ENCODE data around the gene PLEKHG2.
A peak's percentile ranks its signal among the peaks of the same experiment; 100 is the strongest.

Gene PLEKHG2

DNA sequence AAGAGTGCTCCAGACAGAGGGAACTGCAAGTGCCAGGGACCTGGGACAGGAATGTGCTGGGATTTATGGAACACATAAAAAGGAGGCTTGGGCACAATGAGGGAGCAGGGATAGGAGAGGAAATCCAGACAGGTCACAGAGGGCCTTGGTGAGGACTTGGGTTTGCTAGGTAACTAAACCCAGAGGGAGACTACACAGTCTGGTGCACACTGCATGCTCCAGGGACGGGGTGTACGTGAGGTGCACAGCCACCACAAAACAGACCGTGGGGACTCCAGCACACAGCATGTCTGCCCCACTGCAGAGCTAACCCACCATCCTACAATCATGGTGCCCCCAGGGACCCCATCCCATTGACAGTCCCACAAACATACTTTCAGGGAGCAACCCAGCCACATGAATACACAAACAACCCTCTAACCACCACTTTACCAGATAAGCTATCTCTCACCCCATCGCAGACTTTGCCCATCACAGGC lies 11.4 kb upstream of the PLEKHG2 start:
- H3K27ac Mint-ChIP-seq, result peak overlapping the region in 1 of 2 donors; percentile 98
- H3K9me3 Mint-ChIP-seq, result no peaks in the 10 kb centered on the region
- H3K4me1 Mint-ChIP-seq, result peaks cover 85% of the 10 kb centered on the region
- no peak for DNase-seq
- H3K4me3 Mint-ChIP-seq, result peak overlapping the region; percentile 80 to 91
- ATAC-seq, result peak; percentile 7
- no peaks in the 10 kb centered on the region for H3K27me3 Mint-ChIP-seq

GRCh38 chr19:39401549-39402345 lies 10.7 kb upstream of the PLEKHG2 start:
- DNase-seq, result peak; percentile 76 to 88

GRCh38 chr19:39402346-39403300 lies 9.8 kb upstream of the PLEKHG2 start:
- ATAC-seq (peak; percentile 1), DNase-seq (peak; percentile 70 to 83)
- H3K4me3 Mint-ChIP-seq, result peak overlapping the region; percentile 80 to 91
- H3K4me1 Mint-ChIP-seq, result peaks cover 81% of the 10 kb centered on the region
- no peaks in the 10 kb centered on the region for H3K27me3 Mint-ChIP-seq
- peak overlapping the region; percentile 98 for H3K27ac Mint-ChIP-seq
- H3K9me3 Mint-ChIP-seq, result no peaks in the 10 kb centered on the region

More at GRCh38 chr19:39401549-39402345, 10.7 kb upstream of the PLEKHG2 start:
- peaks cover 89% of the 10 kb centered on the region for H3K4me1 Mint-ChIP-seq
- ATAC-seq, result peak; percentile 75
- H3K9me3 Mint-ChIP-seq, result no peaks in the 10 kb centered on the region
- H3K4me3 Mint-ChIP-seq, result peak overlapping the region; percentile 80 to 91
- peak overlapping the region; percentile 98 for H3K27ac Mint-ChIP-seq
- H3K27me3 Mint-ChIP-seq, result no peaks in the 10 kb centered on the region

DNA sequence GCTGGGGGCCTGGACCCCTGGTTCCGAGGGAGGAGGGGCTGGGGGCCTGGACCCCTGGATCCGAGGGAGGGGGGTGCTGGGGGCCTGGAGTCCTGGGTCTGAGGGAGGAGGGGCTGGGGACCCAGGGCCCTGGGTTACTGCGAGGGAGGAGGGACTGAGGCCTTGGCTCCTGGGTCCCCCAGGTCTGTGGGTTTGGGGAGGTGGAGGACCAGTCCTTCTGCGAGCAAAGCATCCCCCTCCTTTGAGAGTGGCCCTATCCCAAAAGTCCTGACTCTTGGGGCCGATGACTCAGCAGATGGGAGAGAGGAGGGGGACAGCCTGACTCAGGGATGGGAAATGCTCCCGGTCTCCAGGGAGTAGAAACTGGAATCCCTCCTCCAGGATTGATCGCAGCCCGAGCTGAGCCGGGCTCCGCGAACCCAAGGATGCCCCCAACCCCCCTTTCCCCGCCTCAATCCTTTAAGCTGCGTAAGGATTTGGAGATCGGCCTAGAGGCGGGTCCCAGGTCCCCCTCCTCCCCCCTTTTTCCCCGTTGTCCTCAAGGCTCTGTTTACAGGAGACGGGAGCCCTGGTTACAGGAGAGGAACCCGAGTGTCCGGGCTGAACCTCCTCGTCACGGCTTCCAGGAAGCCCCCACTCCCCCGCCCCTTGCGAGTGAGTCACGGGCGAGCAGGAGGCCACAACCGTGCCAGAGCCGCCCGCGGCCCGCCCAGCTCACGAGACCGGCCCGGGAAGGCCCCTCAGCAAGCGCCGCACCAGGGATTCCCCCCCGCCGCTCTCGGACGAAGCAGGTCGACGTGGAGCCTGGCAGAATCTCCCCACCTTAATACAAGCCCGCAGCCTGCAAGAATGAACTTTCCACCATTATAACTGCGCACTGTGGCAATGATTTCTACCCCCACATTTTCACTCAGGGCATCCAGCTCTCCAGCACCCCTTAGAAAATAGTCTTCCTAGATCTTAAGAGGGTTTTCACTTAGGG lies 8.8 kb upstream of the PLEKHG2 start:
- Mint-ChIP-seq H3K4me3 (peak overlapping the region; percentile 80 to 91), H3K27me3 (no peaks in the 10 kb centered on the region), H3K9me3 (no peaks in the 10 kb centered on the region), H3K27ac (peak overlapping the region; percentile 98), H3K4me1 (peaks cover 81% of the 10 kb centered on the region)
- DNase-seq, result peak; percentile 92 to 95
- peak; percentile 44 for ATAC-seq

DNA sequence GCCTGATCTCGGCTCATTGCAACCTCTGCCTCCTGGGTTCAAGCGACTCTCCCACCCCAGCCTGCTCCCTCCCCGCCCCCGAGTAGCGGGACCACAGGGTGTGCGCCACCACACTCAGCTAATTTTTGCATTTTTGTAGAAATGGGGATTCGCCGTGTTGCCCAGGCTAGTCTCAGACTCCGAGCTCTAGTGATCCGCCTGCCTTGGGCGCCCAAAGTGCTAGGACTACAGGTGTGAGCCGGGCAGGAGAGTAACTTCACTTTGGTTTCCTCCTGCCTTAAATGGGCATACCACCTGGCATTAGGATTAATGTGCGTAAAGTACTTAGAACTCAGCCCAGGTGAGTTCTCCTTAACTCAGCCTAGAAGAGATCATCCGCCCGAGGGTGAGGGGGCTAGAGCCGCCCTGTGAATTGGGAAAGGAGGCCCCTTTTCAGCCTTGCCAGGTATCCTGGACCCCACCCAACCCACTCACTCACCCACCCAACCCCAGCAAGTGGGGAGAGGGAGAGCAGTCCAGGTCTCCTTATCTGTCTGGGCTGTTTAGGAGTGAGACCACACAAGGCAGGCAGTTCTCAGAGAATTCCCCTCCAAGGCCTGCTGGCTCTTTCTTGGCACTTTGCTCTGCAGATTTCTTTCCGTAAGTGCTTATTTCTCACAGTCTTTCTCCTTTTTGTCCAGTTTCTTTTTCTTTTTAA lies 7.1 kb upstream of the PLEKHG2 start:
- ATAC-seq (no peak), DNase-seq (no peak)
- Mint-ChIP-seq H3K4me3 (peak overlapping the region; percentile 80 to 90), H3K27ac (peak overlapping the region in 1 of 2 donors; percentile 66), H3K4me1 (peaks cover 77% of the 10 kb centered on the region), H3K9me3 (no peaks in the 10 kb centered on the region), H3K27me3 (no peaks in the 10 kb centered on the region)

DNA sequence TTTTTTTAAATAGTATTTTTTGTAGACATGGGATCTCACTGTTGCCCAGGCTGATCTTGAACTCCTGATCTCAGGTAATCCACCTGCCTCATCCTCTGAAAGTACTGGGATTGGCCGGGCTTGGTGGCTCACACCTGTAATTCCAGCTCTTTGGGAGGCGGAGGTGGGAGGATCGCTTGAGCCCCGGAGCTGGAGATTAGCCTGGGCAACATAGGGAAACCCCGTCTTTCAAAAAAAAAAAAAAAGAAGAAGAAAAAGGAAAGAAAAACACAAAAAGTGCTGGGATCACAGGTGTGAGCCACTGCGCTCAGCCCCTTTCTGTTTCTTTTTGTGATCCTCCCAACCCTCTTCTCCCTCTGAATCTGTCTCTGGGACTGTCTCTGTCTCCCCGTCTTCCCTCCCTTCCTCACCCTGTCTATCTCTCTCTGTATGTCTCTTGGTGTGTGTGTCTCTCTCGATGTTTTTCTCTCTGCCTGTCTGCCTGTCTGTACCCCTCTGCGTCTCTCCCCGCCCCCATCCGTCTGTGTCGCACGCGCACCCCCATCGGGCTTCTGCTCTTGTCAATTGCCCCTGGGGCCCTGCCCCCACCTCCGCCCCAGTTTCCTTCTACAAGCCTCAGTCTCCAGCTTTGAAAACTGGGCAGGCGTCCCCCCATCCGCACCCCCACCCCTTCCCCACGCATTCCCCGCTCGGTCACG lies 6.4 kb upstream of the PLEKHG2 start:
- Mint-ChIP-seq H3K4me3 (peak overlapping the region; percentile 80 to 90), H3K4me1 (peaks cover 78% of the 10 kb centered on the region), H3K27ac (peak overlapping the region; percentile 0 to 67), H3K9me3 (no peaks in the 10 kb centered on the region), H3K27me3 (no peaks in the 10 kb centered on the region)
- DNase-seq (peak; percentile 83 to 85), ATAC-seq (peak; percentile 23)

DNA sequence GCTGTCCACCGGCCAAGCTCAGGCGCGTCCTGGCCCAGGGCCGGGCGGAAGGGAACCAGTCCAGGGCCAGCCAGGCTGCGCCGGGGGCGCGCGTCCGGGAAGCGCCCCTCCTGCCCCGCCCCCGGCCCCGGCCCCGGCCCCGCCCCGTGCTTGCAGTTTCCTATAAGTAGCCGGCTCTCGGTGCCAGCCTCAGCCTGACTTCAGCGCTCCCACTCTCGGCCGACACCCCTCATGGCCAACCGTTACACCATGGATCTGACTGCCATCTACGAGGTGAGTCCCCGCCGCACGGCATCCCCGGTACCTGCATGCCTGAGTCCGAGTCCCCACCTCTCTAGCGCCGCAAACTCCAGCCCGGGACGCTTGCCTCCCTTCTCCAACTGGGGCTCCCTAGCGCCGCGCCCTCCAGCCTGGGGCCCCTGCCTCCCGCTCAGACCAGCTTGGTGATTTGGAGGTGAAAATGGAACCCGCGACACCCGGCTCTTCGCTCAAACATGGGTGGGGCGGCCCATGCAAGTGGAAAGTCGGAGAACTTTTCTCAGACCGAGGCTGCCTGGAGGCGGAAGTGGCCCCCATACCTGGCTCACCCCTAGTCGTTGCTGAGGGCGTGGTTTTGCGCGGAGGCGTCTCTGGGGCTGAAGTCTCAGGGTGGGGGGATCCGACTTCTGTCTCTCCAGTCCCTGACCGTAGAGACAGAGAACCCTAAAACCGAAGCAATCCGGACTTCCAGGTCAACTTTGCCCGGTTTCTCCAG lies 5.6 kb upstream of the PLEKHG2 start, which contains the start of gene ZFP36:
Gene ZFP36, plus strand, starts transcription at position 192 of the 754 bp plus-strand sequence. Its CDS starts 58 bp downstream, at position 250.
- Mint-ChIP-seq H3K27ac (peak within 1 kb of the TSS; percentile 90 to 99), H3K4me1 (peaks cover 78% of the 10 kb centered on the region), H3K27me3 (no peaks in the 10 kb centered on the region), H3K9me3 (no peaks in the 10 kb centered on the region), H3K4me3 (peak within 1 kb of the TSS; percentile 80 to 91)
- ATAC-seq, result peak; percentile 58
- peak; percentile 91 to 92 for DNase-seq

GRCh38 chr19:39407410-39407659 lies 5.1 kb upstream of the PLEKHG2 start:
- DNase-seq (no peak), ATAC-seq (no peak)
- peaks cover 78% of the 10 kb centered on the region for H3K4me1 Mint-ChIP-seq
- H3K9me3 Mint-ChIP-seq, result no peaks in the 10 kb centered on the region
- peak overlapping the region; percentile 80 to 91 for H3K4me3 Mint-ChIP-seq
- no peaks in the 10 kb centered on the region for H3K27me3 Mint-ChIP-seq
- H3K27ac Mint-ChIP-seq, result peak overlapping the region; percentile 90 to 99

DNA sequence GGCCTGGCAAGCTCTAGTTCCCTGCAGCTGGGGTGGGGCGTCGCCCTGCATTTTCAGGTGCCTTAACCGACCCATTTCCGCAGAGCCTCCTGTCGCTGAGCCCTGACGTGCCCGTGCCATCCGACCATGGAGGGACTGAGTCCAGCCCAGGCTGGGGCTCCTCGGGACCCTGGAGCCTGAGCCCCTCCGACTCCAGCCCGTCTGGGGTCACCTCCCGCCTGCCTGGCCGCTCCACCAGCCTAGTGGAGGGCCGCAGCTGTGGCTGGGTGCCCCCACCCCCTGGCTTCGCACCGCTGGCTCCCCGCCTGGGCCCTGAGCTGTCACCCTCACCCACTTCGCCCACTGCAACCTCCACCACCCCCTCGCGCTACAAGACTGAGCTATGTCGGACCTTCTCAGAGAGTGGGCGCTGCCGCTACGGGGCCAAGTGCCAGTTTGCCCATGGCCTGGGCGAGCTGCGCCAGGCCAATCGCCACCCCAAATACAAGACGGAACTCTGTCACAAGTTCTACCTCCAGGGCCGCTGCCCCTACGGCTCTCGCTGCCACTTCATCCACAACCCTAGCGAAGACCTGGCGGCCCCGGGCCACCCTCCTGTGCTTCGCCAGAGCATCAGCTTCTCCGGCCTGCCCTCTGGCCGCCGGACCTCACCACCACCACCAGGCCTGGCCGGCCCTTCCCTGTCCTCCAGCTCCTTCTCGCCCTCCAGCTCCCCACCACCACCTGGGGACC lies 4.6 kb upstream of the PLEKHG2 start:
- no peaks in the 10 kb centered on the region for H3K27me3 Mint-ChIP-seq
- peak; percentile 25 for ATAC-seq
- H3K9me3 Mint-ChIP-seq, result no peaks in the 10 kb centered on the region
- peaks cover 73% of the 10 kb centered on the region for H3K4me1 Mint-ChIP-seq
- H3K4me3 Mint-ChIP-seq, result peak overlapping the region; percentile 80 to 91
- peak; percentile 73 to 78 for DNase-seq
- H3K27ac Mint-ChIP-seq, result peak overlapping the region; percentile 96 to 99

DNA sequence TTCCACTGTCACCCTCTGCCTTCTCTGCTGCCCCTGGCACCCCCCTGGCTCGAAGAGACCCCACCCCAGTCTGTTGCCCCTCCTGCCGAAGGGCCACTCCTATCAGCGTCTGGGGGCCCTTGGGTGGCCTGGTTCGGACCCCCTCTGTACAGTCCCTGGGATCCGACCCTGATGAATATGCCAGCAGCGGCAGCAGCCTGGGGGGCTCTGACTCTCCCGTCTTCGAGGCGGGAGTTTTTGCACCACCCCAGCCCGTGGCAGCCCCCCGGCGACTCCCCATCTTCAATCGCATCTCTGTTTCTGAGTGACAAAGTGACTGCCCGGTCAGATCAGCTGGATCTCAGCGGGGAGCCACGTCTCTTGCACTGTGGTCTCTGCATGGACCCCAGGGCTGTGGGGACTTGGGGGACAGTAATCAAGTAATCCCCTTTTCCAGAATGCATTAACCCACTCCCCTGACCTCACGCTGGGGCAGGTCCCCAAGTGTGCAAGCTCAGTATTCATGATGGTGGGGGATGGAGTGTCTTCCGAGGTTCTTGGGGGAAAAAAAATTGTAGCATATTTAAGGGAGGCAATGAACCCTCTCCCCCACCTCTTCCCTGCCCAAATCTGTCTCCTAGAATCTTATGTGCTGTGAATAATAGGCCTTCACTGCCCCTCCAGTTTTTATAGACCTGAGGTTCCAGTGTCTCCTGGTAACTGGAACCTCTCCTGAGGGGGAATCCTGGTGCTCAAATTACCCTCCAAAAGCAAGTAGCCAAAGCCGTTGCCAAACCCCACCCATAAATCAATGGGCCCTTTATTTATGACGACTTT lies 3.9 kb upstream of the PLEKHG2 start:
- Mint-ChIP-seq H3K27ac (peak overlapping the region; percentile 96 to 99), H3K27me3 (no peaks in the 10 kb centered on the region), H3K9me3 (no peaks in the 10 kb centered on the region), H3K4me3 (peak overlapping the region; percentile 80 to 91), H3K4me1 (peaks cover 71% of the 10 kb centered on the region)
- no peak for DNase-seq
- ATAC-seq, result no peak

- H3K27me3 Mint-ChIP-seq, result no peaks in the 10 kb centered on the region
- peak; percentile 4 for ATAC-seq
- H3K9me3 Mint-ChIP-seq, result no peaks in the 10 kb centered on the region
- H3K27ac Mint-ChIP-seq, result peak overlapping the region; percentile 96 to 97
- H3K4me3 Mint-ChIP-seq, result peak overlapping the region; percentile 91
- peaks cover 71% of the 10 kb centered on the region for H3K4me1 Mint-ChIP-seq
- peak; percentile 75 to 82 for DNase-seq
These were observed 3.1 kb upstream of the PLEKHG2 start for GRCh38 chr19:39409208-39410016.

Measured in stimulated activated naive CD8-positive, alpha-beta T cell treated with anti-CD3 and anti-CD28 coated beads, Interleukin-15, amount 100 ng/mL, for 72 hours (primary cell).